ENCODE measurements around the gene RLF.
"Not testable (repeated sequence)": the region's sequence is repeated elsewhere in the genome, so short reads cannot be mapped to it uniquely, and the experiment has no call there.

The RLF gene

DNA sequence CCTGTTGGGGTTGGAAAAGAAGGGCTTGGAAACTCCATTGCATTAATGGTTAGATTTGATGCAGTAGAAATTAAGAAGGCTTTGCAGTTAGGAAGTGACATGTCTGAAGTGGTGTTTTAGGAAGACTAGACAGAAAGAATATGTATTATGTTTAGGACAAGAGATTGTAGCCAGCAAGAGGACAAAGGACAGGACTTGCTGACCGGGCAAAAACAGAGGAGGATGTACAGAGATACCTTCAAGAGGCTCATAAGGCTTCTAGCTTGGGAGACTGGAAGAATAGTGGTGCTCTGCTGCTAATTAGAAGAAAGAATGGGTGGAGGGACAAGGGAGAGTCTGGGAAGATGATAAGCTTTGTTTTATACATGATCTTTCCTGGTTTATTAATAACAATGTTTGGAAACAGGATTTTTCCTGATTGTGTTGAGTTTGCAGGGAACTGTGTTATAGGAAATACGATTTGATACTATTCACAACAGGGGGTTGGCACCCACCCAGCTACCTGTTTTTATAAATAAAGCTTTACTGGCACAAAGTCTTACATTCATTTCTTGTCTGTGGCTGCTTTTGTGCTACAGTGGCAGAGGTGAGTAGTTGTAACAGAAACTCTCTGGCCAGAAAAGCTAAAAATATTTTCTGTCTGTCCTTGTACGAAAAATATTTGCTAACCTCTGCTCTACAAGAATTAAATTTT lies 49.5 kb downstream of the RLF start:
- Histone ChIP-seq H3K27me3 (replicated peaks; ENCODE audit: insufficient read depth, low read length) (no peaks in the 10 kb centered on the region), H4K20me1 (ENCODE audit: insufficient read depth, low read length) (no peaks in the 10 kb centered on the region), H3K4me2 (ENCODE audit: low read depth, low read length) (no peak overlapping the region), H3K4me1 (ENCODE audit: low read length) (no peaks in the 10 kb centered on the region), H3K36me3 (replicated peaks; ENCODE audit: insufficient read depth, low read length) (no peaks in the 10 kb centered on the region; the same call in 1 of the 2 replicates), H3K9me2 (replicated peaks; ENCODE audit: insufficient read depth, low read length) (no peaks in the 10 kb centered on the region), H3K9me3 (replicated peaks; ENCODE audit: insufficient read depth, low read length) (no peaks in the 10 kb centered on the region), H2AFZ (ENCODE audit: low read length) (no peak overlapping the region), H3K79me2 (ENCODE audit: low read length) (peaks cover 23% of the 10 kb centered on the region), H3K27ac (ENCODE audit: low read length) (no peak overlapping the region), H3K4me3 (ENCODE audit: low read length) (no peak overlapping the region), H3F3A (ENCODE audit: insufficient read depth, low read length) (no peaks in the 10 kb centered on the region), H3K9ac (ENCODE audit: low read length) (no peak overlapping the region)
- DNase-seq = no peak
- no peak for TF ChIP-seq EZH2 (optimal IDR thresholded peaks at IDR 0.05; ENCODE audit: low read depth, low read length)
- TF ChIP-seq, protein P1, sequence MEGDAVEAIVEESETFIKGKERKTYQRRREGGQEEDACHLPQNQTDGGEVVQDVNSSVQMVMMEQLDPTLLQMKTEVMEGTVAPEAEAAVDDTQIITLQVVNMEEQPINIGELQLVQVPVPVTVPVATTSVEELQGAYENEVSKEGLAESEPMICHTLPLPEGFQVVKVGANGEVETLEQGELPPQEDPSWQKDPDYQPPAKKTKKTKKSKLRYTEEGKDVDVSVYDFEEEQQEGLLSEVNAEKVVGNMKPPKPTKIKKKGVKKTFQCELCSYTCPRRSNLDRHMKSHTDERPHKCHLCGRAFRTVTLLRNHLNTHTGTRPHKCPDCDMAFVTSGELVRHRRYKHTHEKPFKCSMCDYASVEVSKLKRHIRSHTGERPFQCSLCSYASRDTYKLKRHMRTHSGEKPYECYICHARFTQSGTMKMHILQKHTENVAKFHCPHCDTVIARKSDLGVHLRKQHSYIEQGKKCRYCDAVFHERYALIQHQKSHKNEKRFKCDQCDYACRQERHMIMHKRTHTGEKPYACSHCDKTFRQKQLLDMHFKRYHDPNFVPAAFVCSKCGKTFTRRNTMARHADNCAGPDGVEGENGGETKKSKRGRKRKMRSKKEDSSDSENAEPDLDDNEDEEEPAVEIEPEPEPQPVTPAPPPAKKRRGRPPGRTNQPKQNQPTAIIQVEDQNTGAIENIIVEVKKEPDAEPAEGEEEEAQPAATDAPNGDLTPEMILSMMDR (IDR thresholded peaks at IDR 0.05; ENCODE audit: low read length) = no peak
- TF ChIP-seq EZH2phosphoT487 (IDR thresholded peaks at IDR 0.05; ENCODE audit: low read length) = no peak

DNA sequence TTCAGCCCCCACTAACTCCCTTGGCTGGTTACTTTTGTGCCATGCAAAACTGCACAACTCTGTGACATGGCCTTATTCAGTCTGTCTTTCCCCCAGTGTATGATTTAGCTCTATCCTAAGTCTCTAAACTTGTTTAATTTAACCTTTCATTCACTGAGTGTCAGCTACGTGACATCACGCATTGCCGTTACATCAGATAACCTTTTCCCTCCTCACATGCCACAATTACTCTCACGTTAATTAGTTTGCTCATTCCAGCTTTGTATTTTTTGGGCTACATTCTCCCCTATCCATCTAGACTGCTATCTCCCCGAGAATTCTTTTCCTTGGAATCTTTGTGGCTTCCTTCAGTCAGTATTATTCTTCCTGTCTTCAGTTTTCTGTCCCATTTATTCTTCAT lies 57.1 kb downstream of the RLF start:
- DNase-seq = no peak
- TF ChIP-seq, protein P1 (IDR thresholded peaks at IDR 0.05; ENCODE audit: low read length) = no peak
- TF ChIP-seq EZH2phosphoT487 (IDR thresholded peaks at IDR 0.05; ENCODE audit: low read length) (no peak), EZH2 (optimal IDR thresholded peaks at IDR 0.05; ENCODE audit: low read depth, low read length) (no peak)
- H3K4me3 ChIP-seq (ENCODE audit: low read length) = no peak overlapping the region
- no peak overlapping the region for H3K4me2 ChIP-seq (ENCODE audit: low read depth, low read length)
- no peaks in the 10 kb centered on the region for H3K79me2 ChIP-seq (ENCODE audit: low read length)
- no peaks in the 10 kb centered on the region for H3K27me3 ChIP-seq (replicated peaks; ENCODE audit: insufficient read depth, low read length)
- no peak overlapping the region for H3K27ac ChIP-seq (ENCODE audit: low read length)
- H3K36me3 ChIP-seq (replicated peaks; ENCODE audit: insufficient read depth, low read length) = no peaks in the 10 kb centered on the region
- H3K9me3 ChIP-seq (replicated peaks; ENCODE audit: insufficient read depth, low read length) = no peaks in the 10 kb centered on the region
- H3K9ac ChIP-seq (ENCODE audit: low read length) = no peak overlapping the region
- no peaks in the 10 kb centered on the region for H4K20me1 ChIP-seq (ENCODE audit: insufficient read depth, low read length)
- no peak overlapping the region for H2AFZ ChIP-seq (ENCODE audit: low read length)
- no peaks in the 10 kb centered on the region for H3F3A ChIP-seq (ENCODE audit: insufficient read depth, low read length)
- H3K9me2 ChIP-seq (replicated peaks; ENCODE audit: insufficient read depth, low read length) = no peaks in the 10 kb centered on the region
- H3K4me1 ChIP-seq (ENCODE audit: low read length) = no peaks in the 10 kb centered on the region

DNA sequence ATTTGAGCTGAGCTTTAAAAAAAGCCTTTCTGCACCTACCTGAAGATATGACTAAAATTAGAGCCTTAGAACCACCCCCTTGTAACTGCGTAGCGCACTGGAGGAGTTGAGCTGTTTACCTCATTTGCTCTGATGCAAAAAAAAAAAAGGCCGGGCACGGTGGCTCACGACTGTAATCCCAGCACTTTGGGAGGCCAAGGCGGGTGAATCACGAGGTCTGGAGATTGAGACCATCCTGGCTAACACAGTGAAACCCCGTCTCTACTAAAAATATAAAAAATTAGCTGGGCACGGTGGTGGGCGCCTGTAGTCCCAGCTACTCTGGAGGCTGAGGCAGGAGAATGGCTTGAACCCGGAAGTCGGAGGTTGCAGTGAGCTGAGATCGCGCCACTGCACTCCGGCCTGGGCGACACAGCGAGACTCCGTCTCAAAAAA lies 60.3 kb downstream of the RLF start:
- H3K27ac ChIP-seq (ENCODE audit: low read length); H3K4me1 ChIP-seq (ENCODE audit: low read length); H3K9me2 ChIP-seq (replicated peaks; ENCODE audit: insufficient read depth, low read length); H3K27me3 ChIP-seq (replicated peaks; ENCODE audit: insufficient read depth, low read length); H3K4me3 ChIP-seq (ENCODE audit: low read length); H4K20me1 ChIP-seq (ENCODE audit: insufficient read depth, low read length); H2AFZ ChIP-seq (ENCODE audit: low read length); H3F3A ChIP-seq (ENCODE audit: insufficient read depth, low read length); H3K9ac ChIP-seq (ENCODE audit: low read length); DNase-seq; H3K9me3 ChIP-seq (replicated peaks; ENCODE audit: insufficient read depth, low read length); H3K79me2 ChIP-seq (ENCODE audit: low read length); H3K36me3 ChIP-seq (replicated peaks; ENCODE audit: insufficient read depth, low read length); H3K4me2 ChIP-seq (ENCODE audit: low read depth, low read length): not testable (repeated sequence)

GRCh38 chr1:40221977-40222772 lies 61.0 kb downstream of the RLF start:
- no peak overlapping the region for H3K4me3 ChIP-seq (ENCODE audit: low read length)
- H3K27ac ChIP-seq (ENCODE audit: low read length) = no peak overlapping the region
- H2AFZ ChIP-seq (ENCODE audit: low read length) = no peak overlapping the region
- no peaks in the 10 kb centered on the region for H3K36me3 ChIP-seq (replicated peaks; ENCODE audit: insufficient read depth, low read length)
- H4K20me1 ChIP-seq (ENCODE audit: insufficient read depth, low read length) = no peaks in the 10 kb centered on the region
- H3K9ac ChIP-seq (ENCODE audit: low read length) = no peak overlapping the region
- H3K79me2 ChIP-seq (ENCODE audit: low read length) = no peaks in the 10 kb centered on the region
- no peaks in the 10 kb centered on the region for H3K4me1 ChIP-seq (ENCODE audit: low read length)
- TF ChIP-seq EZH2 (optimal IDR thresholded peaks at IDR 0.05; ENCODE audit: low read depth, low read length) = no peak
- TF ChIP-seq, protein P1 (IDR thresholded peaks at IDR 0.05; ENCODE audit: low read length) = no peak
- TF ChIP-seq EZH2phosphoT487 (IDR thresholded peaks at IDR 0.05; ENCODE audit: low read length) = no peak
- no peaks in the 10 kb centered on the region for H3K9me2 ChIP-seq (replicated peaks; ENCODE audit: insufficient read depth, low read length)
- no peaks in the 10 kb centered on the region for H3F3A ChIP-seq (ENCODE audit: insufficient read depth, low read length)
- H3K9me3 ChIP-seq (replicated peaks; ENCODE audit: insufficient read depth, low read length) = no peaks in the 10 kb centered on the region
- no peak for DNase-seq
- H3K4me2 ChIP-seq (ENCODE audit: low read depth, low read length) = no peak overlapping the region
- H3K27me3 ChIP-seq (replicated peaks; ENCODE audit: insufficient read depth, low read length) = no peaks in the 10 kb centered on the region

All from MM.1S (cell line).